ENCODE data around the gene JADE1. TPM values are rescaled to one million over a fixed set of nuclear protein-coding genes. Genes with fewer than 3 reads are reported as not detected.
A peak's percentile ranks its signal among the peaks of the same experiment; 100 is the strongest.

Gene JADE1
- total RNA-seq, 2 experiments from 2014 or later, result 29.6 to 32.7 TPM

- ChIA-PET CTCF (no interaction called here), POLR2A (no interaction called here)
- peaks cover 6% of the 10 kb centered on the region for H3K4me1 Mint-ChIP-seq
Observed at GRCh38 chr4:128869776-128870509, 60.4 kb downstream of the JADE1 start.

DNA sequence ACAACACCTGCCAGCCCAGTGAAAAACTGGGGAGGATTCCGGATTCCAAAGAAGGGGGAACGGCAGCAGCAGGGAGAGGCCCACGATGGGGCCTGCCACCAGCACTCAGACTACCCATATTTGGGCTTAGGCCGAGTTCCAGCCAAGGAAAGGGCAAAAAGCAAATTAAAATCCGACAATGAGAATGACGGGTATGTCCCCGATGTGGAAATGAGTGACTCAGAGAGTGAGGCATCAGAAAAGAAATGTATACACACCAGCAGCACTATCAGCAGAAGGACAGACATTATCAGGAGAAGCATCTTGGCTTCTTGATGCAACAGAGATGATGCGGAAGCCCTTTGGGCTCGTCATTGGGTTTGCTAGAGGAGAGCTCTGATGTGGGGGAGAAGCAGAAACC is 62.4 kb downstream of the JADE1 start:
- Mint-ChIP-seq H3K4me3 (no peak overlapping the region), H3K36me3 (ENCODE audit: low read depth) (peaks cover 72% of the 10 kb centered on the region), H3K27me3 (no peaks in the 10 kb centered on the region), H3K4me1 (peaks cover 6% of the 10 kb centered on the region), H3K27ac (peak overlapping the region; percentile 6), H3K9me3 (no peaks in the 10 kb centered on the region)
- CTCF ChIA-PET, result interaction anchor here (1.4 kb wide), 1 partner anchor 8 kb away, joined by 6 read pairs; no protein-coding TSS in a partner anchor
- no peak for DNase-seq
- POLR2A ChIA-PET, result no interaction called here

More at GRCh38 chr4:128869776-128870509, 60.4 kb downstream of the JADE1 start:
- H3K27ac Mint-ChIP-seq, result no peak overlapping the region
- H3K27me3 Mint-ChIP-seq, result no peaks in the 10 kb centered on the region
- no peaks in the 10 kb centered on the region for H3K9me3 Mint-ChIP-seq
- DNase-seq, result no peak
- H3K4me3 Mint-ChIP-seq, result no peak overlapping the region
- H3K36me3 Mint-ChIP-seq (ENCODE audit: low read depth), result peaks cover 79% of the 10 kb centered on the region

DNA sequence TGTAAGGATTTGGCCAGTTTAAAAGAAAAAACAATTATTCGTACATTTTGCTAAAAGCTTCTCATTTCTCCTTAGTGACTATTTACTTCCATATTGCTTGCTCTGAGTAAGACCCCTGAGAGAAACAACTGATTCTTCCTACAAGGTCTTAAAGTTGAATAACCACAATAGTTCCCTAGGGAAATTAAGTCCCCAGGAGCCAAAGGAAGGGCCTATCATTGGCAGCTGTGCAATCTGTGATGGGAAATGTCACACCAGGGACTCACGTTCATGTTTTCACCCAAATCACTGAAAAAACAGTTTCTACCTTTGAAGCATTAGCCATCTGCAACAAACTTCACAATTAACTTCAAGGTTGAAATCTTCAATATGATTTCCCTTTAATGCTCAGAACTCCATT is 66.7 kb downstream of the JADE1 start:
- peaks cover 41% of the 10 kb centered on the region for H3K36me3 Mint-ChIP-seq (ENCODE audit: low read depth)
- peaks cover 1% of the 10 kb centered on the region for H3K4me1 Mint-ChIP-seq
- ChIA-PET CTCF (no interaction called here), POLR2A (interaction anchor here (1.2 kb wide), 1 partner anchor 12 kb away, joined by 5 read pairs; no protein-coding TSS in a partner anchor)
- H3K9me3 Mint-ChIP-seq, result no peaks in the 10 kb centered on the region
- no peak for DNase-seq
- no peak overlapping the region for H3K4me3 Mint-ChIP-seq
- no peaks in the 10 kb centered on the region for H3K27me3 Mint-ChIP-seq
- H3K27ac Mint-ChIP-seq, result no peak overlapping the region

GRCh38 chr4:128877934-128878333 is 68.4 kb downstream of the JADE1 start:
- ChIA-PET CTCF (no interaction called here), POLR2A (interaction anchor here (1.1 to 1.5 kb wide), 2 partner anchors 65 to 216 kb away, joined by 3 read pairs; no protein-coding TSS in a partner anchor)
- H3K4me1 Mint-ChIP-seq, result no peaks in the 10 kb centered on the region
- no peaks in the 10 kb centered on the region for H3K9me3 Mint-ChIP-seq
- no peak overlapping the region for H3K4me3 Mint-ChIP-seq
- H3K36me3 Mint-ChIP-seq (ENCODE audit: low read depth), result peaks cover 30% of the 10 kb centered on the region
- no peak overlapping the region for H3K27ac Mint-ChIP-seq
- no peaks in the 10 kb centered on the region for H3K27me3 Mint-ChIP-seq
- DNase-seq, result no peak

GRCh38 chr4:128879283-128879682 is 69.8 kb downstream of the JADE1 start:
- DNase-seq, result no peak
- POLR2A ChIA-PET, result interaction anchor here (1.0 kb wide), 1 partner anchor 67 kb away, joined by 4 read pairs; no protein-coding TSS in a partner anchor
- Mint-ChIP-seq H3K4me1 (peaks cover 4% of the 10 kb centered on the region), H3K9me3 (no peaks in the 10 kb centered on the region), H3K27me3 (no peaks in the 10 kb centered on the region), H3K36me3 (ENCODE audit: low read depth) (peaks cover 22% of the 10 kb centered on the region), H3K27ac (no peak overlapping the region), H3K4me3 (no peak overlapping the region)
- CTCF ChIA-PET, result no interaction called here

- H3K27ac Mint-ChIP-seq, result no peak overlapping the region
Observed at GRCh38 chr4:128879971-128880370, 70.5 kb downstream of the JADE1 start.

DNA sequence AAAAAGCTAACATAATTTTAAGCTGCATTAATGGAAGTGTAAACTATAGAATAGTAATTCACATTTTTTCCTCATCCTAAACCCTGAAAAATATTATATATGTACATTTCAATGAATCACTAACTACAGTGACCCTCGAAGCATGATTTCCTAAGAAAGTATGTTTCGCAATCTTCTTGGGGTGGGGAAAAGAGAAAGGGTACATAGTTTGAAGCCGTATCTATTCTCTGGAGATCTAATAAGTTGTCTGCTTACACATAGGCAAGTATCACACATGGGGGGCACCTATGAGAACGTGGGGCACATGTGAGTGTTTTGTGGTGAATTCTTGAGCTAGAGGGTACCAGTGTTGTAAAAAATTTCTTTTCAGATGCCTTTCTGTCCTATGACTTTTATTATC is 71.2 kb downstream of the JADE1 start:
- Mint-ChIP-seq H3K4me3 (no peak overlapping the region), H3K9me3 (no peaks in the 10 kb centered on the region), H3K36me3 (ENCODE audit: low read depth) (peaks cover 18% of the 10 kb centered on the region), H3K4me1 (peaks cover 5% of the 10 kb centered on the region), H3K27ac (no peak overlapping the region), H3K27me3 (no peaks in the 10 kb centered on the region)
- CTCF ChIA-PET, result no interaction called here
- POLR2A ChIA-PET, result no interaction called here
- no peak for DNase-seq

More at GRCh38 chr4:128879971-128880370, 70.5 kb downstream of the JADE1 start:
- peaks cover 5% of the 10 kb centered on the region for H3K4me1 Mint-ChIP-seq
- H3K27me3 Mint-ChIP-seq, result no peaks in the 10 kb centered on the region
- H3K36me3 Mint-ChIP-seq (ENCODE audit: low read depth), result peaks cover 18% of the 10 kb centered on the region
- ChIA-PET CTCF (no interaction called here), POLR2A (no interaction called here)
- no peaks in the 10 kb centered on the region for H3K9me3 Mint-ChIP-seq
- H3K4me3 Mint-ChIP-seq, result no peak overlapping the region
- no peak for DNase-seq

DNA sequence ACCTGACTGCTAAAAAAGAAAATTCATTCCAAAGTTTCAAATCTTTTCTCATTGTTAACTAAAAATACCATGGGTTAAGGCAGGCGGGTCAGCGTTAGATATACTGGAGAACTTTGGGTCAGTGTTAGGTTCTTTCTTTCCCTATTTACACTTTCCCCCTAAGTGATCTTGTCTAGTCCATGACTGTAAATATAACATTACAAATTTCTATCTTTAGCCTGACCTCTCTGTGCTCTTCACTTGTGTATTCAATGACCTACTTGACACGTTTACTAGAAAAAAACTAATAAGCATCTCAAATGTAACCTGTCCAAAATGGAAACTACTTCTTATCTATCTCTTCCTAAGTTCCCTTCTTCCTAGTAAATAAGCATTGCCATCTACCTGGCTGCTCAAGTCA is 95.3 kb downstream of the JADE1 start:
- Mint-ChIP-seq H3K27ac (no peak overlapping the region), H3K4me1 (peaks cover 7% of the 10 kb centered on the region), H3K36me3 (ENCODE audit: low read depth) (peaks cover 17% of the 10 kb centered on the region), H3K4me3 (no peak overlapping the region), H3K27me3 (no peaks in the 10 kb centered on the region), H3K9me3 (no peaks in the 10 kb centered on the region)
- ChIA-PET POLR2A (interaction anchor here (0.7 kb wide), 1 partner anchor 86 kb away, joined by 3 read pairs; no protein-coding TSS in a partner anchor), CTCF (no interaction called here)
- no peak for DNase-seq

DNA sequence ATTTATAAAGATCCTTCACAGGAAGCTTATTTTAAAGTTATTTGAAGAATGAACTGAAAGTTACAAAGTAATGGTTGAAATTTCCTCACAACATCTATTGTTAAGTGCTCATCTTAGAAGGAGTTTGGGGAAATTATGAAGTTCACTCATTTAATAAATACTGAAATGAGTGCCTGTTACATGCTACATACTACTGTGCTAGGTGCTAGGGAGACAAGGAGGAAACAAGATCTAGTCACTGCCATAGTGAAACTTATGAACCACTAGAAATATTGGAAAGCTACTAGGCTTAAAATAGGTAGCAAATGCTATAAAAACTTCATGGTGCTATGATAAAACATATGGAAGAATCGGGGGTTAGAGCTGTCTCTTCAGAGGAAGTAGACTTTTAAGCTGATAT is 97.1 kb downstream of the JADE1 start:
- ChIA-PET POLR2A (no interaction called here), CTCF (no interaction called here)
- no peak overlapping the region for H3K27ac Mint-ChIP-seq
- H3K4me1 Mint-ChIP-seq, result peaks cover 7% of the 10 kb centered on the region
- no peak overlapping the region for H3K4me3 Mint-ChIP-seq
- no peak for DNase-seq
- no peaks in the 10 kb centered on the region for H3K9me3 Mint-ChIP-seq
- no peaks in the 10 kb centered on the region for H3K27me3 Mint-ChIP-seq
- peaks cover 17% of the 10 kb centered on the region for H3K36me3 Mint-ChIP-seq (ENCODE audit: low read depth)

- ChIA-PET POLR2A (no interaction called here), CTCF (no interaction called here)
- Mint-ChIP-seq H3K27ac (no peak overlapping the region), H3K36me3 (ENCODE audit: low read depth) (peaks cover 10% of the 10 kb centered on the region), H3K4me1 (peaks cover 7% of the 10 kb centered on the region), H3K9me3 (no peaks in the 10 kb centered on the region), H3K4me3 (no peak overlapping the region), H3K27me3 (no peaks in the 10 kb centered on the region)
- DNase-seq, result no peak
Observed at GRCh38 chr4:128907981-128908380, 98.5 kb downstream of the JADE1 start.

- no peak overlapping the region for H3K4me3 Mint-ChIP-seq
- no peaks in the 10 kb centered on the region for H3K27me3 Mint-ChIP-seq
- DNase-seq, result no peak
- ChIA-PET CTCF (no interaction called here), POLR2A (no interaction called here)
- no peaks in the 10 kb centered on the region for H3K9me3 Mint-ChIP-seq
- H3K27ac Mint-ChIP-seq, result no peak overlapping the region
- H3K36me3 Mint-ChIP-seq (ENCODE audit: low read depth), result peaks cover 16% of the 10 kb centered on the region
- peaks cover 7% of the 10 kb centered on the region for H3K4me1 Mint-ChIP-seq
Observed at GRCh38 chr4:128908735-128909134, 99.2 kb downstream of the JADE1 start.

DNA sequence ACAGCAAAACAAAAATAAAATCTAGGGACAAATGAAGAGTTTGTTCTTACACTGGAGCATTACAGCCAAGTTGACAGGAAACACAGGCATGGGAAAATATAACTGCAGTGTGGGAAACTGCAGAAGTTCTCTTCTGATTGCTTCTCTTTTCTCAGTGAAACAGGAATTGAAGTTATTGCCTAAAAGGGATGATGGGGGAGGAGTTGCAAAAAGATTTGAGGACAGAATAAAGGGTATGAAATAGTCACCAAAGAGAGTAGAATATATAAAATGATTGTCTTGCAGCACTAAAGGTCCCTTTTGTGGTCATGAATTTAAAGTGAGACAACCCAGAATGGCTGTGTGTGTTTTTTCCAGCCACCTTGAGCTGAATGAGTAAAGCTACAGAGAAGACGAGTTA is 103.7 kb downstream of the JADE1 start:
- H3K27me3 Mint-ChIP-seq, result no peaks in the 10 kb centered on the region
- no peak overlapping the region for H3K4me3 Mint-ChIP-seq
- H3K36me3 Mint-ChIP-seq (ENCODE audit: low read depth), result peaks cover 16% of the 10 kb centered on the region
- H3K4me1 Mint-ChIP-seq, result peaks cover 22% of the 10 kb centered on the region
- ChIA-PET POLR2A (no interaction called here), CTCF (no interaction called here)
- no peak overlapping the region for H3K27ac Mint-ChIP-seq
- DNase-seq, result no peak
- H3K9me3 Mint-ChIP-seq, result no peaks in the 10 kb centered on the region

- Mint-ChIP-seq H3K9me3 (peaks cover 3% of the 10 kb centered on the region), H3K27ac (no peak overlapping the region), H3K27me3 (no peaks in the 10 kb centered on the region), H3K4me3 (no peak overlapping the region), H3K36me3 (ENCODE audit: low read depth) (peaks cover 35% of the 10 kb centered on the region), H3K4me1 (peaks cover 30% of the 10 kb centered on the region)
- ChIA-PET CTCF (no interaction called here), POLR2A (no interaction called here)
- no peak for DNase-seq
Observed at GRCh38 chr4:128915544-128915943, 106.0 kb downstream of the JADE1 start.

DNA sequence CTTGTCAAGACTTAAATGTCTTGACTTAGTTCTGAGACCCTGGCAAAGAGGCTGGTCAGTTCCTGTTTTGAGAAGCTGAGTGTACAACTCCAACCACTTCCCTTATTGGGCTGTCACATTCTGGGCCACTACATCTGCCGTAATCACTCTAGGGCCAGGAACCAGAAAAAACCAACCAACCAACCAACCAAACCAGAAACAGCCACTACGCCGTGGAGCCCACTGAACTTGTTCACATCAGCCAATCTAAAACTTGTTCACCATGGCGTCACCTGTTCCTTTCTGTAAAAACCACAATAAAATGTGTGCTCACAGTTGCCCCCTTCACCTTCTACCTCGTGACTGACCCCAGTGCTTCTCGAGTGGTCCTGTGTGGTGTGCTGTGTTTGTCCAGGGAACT is 107.3 kb downstream of the JADE1 start:
- H3K36me3 Mint-ChIP-seq (ENCODE audit: low read depth), result peaks cover 40% of the 10 kb centered on the region
- no peak overlapping the region for H3K27ac Mint-ChIP-seq
- peaks cover 3% of the 10 kb centered on the region for H3K9me3 Mint-ChIP-seq
- ChIA-PET CTCF (no interaction called here), POLR2A (no interaction called here)
- no peak overlapping the region for H3K4me3 Mint-ChIP-seq
- no peaks in the 10 kb centered on the region for H3K27me3 Mint-ChIP-seq
- H3K4me1 Mint-ChIP-seq, result peaks cover 36% of the 10 kb centered on the region
- DNase-seq, result no peak
